HG02610 (cell line): Measurements from ENCODE around the gene SPECC1L.
"Not testable (repeated sequence)": the region's sequence is repeated elsewhere in the genome, so short reads cannot be mapped to it uniquely, and the experiment has no call there.

Source experiments
- ATAC-seq: cut with Tn5 transposase; IDR thresholded peaks from one replicate; pipeline ENCODE4 v1.9.1; 2021; ENCODE audit warnings: mild to moderate bottlenecking, moderate library complexity; ENCODE audit not compliant: unreplicated experiment

SPECC1L gene

DNA sequence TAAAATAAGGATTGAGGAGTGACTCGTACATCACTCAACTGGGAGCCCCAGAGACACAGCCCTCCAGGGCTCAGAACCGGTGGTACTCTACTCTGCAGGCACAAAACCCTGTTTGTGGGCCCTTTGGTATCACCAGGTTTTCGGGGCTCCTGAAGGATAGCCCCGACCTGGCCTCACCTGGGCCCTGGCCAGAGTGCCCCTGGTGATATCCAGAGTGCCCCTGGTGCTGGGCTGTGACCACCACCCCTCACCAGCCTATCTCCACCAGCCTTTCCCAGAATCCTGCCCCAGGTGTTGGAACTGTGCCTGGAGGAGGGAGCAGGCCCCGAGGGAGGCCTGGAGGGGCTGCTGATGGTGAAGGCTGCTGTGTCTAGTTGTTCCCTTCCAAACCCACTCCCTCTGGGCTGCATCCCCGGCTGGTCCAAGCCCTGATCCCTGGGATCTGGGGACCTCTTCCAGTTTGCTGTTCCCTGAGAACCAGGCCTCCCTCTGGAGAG is 23.6 kb upstream of the SPECC1L start:
- no peak for ATAC-seq

- ATAC-seq = no peak
Measured at GRCh38 chr22:24247564-24248344, 22.9 kb upstream of the SPECC1L start.

GRCh38 chr22:24248611-24249010 is 22.0 kb upstream of the SPECC1L start:
- ATAC-seq = not testable (repeated sequence)

DNA sequence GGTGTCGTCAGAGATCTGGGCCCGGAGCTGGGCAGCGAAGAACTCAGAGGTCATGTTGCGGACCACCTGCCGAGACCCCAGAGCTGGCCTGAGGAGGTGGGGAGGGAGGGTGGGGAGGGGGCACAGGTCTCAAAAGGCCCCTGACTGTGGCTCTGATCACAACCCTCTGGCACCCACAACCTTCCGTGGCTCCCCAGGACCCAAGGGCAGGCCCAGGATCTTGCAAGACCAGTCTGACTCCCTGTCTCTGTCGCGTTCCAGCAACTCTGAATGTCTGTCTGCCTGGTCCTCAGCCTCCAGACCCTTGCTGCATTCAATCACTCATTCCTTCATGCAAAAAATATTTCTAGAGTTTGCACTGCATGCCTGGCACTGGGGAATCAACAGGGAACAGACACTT is 21.2 kb upstream of the SPECC1L start:
- ATAC-seq = not testable (repeated sequence)

GRCh38 chr22:24251286-24251685 is 19.3 kb upstream of the SPECC1L start:
- ATAC-seq = not testable (repeated sequence)

- ATAC-seq = not testable (repeated sequence)
Measured at GRCh38 chr22:24253126-24253525, 17.5 kb upstream of the SPECC1L start.

DNA sequence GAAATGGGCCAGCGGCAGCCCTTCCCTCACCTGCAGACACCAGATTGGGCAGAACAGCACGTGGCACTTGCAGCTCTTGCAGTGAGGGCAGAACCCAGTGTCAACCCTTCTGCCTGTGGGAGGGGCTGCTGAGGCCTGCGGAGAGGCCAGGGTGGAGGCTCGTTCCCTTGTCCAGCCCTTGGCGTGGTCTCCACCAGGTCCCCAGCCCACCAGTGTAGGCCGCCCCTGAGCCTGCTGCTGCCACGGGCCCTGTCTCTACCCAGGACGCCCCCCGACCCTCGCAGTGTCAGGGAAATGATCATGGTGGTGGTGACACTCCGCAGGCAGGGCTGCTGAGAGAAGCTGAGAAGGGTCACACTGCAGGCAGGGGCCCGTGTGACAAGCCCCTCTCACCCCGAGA is 14.5 kb upstream of the SPECC1L start:
- ATAC-seq = not testable (repeated sequence)

GRCh38 chr22:24256736-24257135 is 13.9 kb upstream of the SPECC1L start:
- ATAC-seq = not testable (repeated sequence)

- not testable (repeated sequence) for ATAC-seq
Measured at GRCh38 chr22:24259459-24259858, 11.2 kb upstream of the SPECC1L start.

DNA sequence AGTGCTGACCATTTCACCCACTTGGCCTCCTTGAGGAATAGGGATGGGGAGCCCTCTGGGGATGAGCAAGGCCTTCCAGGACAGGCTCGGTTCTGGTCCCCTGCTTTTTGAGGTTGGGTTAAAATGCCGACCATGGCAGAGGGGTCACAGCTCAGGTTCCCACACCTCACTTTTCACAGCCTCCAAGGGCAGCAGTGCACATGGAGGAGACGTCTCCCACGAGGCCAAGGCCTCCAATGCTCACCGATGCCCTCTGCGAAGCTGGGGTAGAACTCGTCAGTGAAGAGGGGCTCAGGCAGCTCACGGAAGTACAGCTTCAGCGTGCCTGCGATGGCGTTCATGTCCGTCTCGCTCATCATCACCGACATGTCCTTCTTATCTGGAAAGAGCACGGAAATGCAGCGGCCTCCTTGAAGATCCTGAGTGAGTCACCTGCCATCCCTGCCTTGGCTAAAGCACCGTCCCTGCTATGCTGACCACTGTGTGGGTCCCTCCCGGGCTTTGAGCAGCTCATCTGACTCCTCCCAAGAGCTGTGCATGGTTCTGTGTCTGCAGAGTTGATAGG is 8.4 kb upstream of the SPECC1L start:
- not testable (repeated sequence) for ATAC-seq

GRCh38 chr22:24263479-24263878 is 7.2 kb upstream of the SPECC1L start:
- ATAC-seq = not testable (repeated sequence)

DNA sequence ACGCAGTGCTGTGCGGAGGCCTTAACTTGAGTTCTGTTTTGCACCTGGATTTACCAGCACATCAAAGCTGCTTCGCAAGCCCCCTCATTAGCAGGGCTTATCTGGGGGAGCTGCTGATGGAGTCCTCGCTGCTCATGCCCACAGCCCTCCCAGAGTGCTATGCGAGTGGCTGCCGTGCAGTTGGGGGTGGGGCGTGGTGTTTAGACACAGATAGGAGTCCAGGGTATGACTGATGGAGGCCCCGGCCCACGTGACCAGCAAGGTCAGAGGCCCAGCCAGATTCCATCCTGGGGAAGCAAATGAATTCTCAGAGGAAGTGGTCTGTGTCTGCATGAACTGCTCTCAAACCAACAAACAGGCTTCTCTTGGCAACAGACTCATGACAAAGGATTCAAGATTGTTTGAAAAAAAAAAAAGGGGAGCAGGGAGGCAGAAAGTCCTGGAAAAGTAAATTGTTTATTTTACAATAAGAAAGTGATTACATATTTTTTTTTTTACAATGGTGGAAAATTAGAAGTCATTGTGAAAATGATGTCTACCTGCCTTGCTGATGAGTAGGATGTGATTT is 6.2 kb upstream of the SPECC1L start:
- ATAC-seq = not testable (repeated sequence)

DNA sequence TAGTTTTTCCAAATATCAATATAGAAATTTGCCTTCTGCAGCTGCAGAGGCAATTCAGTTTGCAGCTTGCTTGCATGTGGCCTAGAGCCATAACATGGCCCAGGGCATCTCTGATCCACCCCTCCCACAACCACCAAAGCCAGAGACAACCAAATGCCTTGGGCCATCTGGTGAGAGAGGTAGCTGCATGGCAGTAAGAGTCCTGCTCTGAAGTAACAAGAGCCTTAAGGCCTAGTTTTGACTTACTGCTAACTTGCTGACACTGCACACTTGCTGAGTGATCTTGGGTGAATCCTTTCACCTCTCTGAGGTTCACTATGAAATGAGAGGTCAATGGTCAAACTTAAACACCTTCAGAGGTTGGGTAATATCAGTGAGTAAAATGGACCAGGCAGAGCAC is 4.9 kb upstream of the SPECC1L start:
- no peak for ATAC-seq

GRCh38 chr22:24266495-24266894 is 4.1 kb upstream of the SPECC1L start:
- ATAC-seq = not testable (repeated sequence)

GRCh38 chr22:24271386-24271854 is 789 bp downstream of the SPECC1L start:
- ATAC-seq = peak; percentile 12

- peak; percentile 28 for ATAC-seq
Measured at GRCh38 chr22:24273031-24273430, 2.4 kb downstream of the SPECC1L start.

GRCh38 chr22:24273906-24274305 is 3.3 kb downstream of the SPECC1L start:
- ATAC-seq = not testable (repeated sequence)

DNA sequence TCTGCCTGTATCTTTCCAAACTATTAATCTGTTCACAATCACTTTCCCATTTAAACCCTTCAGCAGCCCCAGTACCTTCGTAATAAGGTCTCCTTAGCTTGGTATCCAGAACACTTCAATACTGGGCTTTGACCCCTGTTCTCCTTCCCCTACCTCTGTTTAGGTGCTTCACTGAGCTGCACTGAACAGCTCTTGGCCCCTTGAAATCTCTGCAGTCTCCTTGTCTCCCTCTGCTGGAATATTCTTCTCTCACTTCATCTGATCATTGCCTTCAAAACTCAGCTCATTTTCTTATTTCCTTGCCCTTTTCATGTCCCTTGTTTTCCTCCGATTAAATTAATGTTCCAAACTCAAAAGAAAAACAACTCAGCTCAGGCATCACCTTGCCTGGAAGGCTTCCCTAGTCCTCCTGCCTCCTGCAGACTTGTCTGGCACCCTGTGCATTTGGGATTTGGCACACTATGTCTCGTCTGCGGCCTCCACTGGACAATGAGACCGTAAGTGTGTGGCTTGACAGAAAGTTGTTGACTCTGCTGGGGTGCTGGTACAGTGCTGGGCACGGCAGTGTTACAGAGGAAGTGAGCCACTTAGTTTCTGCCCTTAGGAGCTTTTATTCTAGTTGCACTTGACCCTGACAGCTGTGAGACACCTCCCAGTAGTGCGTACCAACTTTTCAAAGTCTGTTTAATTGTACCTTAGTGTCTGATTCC is 4.2 kb downstream of the SPECC1L start:
- ATAC-seq = not testable (repeated sequence)

- ATAC-seq = not testable (repeated sequence)
Measured at GRCh38 chr22:24280363-24280762, 9.7 kb downstream of the SPECC1L start.

GRCh38 chr22:24282401-24282800 is 11.8 kb downstream of the SPECC1L start:
- ATAC-seq = no peak

GRCh38 chr22:24284747-24285203 is 14.1 kb downstream of the SPECC1L start:
- no peak for ATAC-seq
